Right lobe of liver (tissue), 4 donors: ENCODE measurements around the gene PITX3.

Source experiments
- CTCF ChIP-seq, 4 donors: fragments of 200-600 bp in 3 of 4; fragments of 450-650 bp in 1 of 4; IDR thresholded peaks; one replicate each; pipeline versions ENCODE4 v1.5.1 to v1.8.0; 2016 to 2022; ENCODE audit warnings: antibody characterized with exemption in 4 of 4, mild to moderate bottlenecking in 2 of 4
- POLR2A ChIP-seq: fragments of 450-650 bp; IDR thresholded peaks from one replicate; pipeline ENCODE4 v1.6.1; 2017; ENCODE audit warnings: antibody characterized with exemption, mild to moderate bottlenecking
- donor health status: DM: no; HTN: no; CAD: no.
- donor health status: DM: no; HTN: no; CAD: no.
- donor health status: DM: no; HTN: yes; CAD: no.

- TF ChIP-seq CTCF (IDR thresholded peaks at IDR 0.05) (no peak), POLR2A (no peak)
Measured at GRCh38 chr10:102274062-102274461, 32.8 kb upstream of the PITX3 start.
